ENCODE data around the gene CACNA1C. TPM values are rescaled to one million over a fixed set of nuclear protein-coding genes. Genes with fewer than 3 reads are reported as not detected.
"Not testable (repeated sequence)": the region's sequence is repeated elsewhere in the genome, so short reads cannot be mapped to it uniquely, and the experiment has no call there.

Gene CACNA1C
- total RNA-seq, 1 donor from 2014 or later: 1.5 TPM

DNA sequence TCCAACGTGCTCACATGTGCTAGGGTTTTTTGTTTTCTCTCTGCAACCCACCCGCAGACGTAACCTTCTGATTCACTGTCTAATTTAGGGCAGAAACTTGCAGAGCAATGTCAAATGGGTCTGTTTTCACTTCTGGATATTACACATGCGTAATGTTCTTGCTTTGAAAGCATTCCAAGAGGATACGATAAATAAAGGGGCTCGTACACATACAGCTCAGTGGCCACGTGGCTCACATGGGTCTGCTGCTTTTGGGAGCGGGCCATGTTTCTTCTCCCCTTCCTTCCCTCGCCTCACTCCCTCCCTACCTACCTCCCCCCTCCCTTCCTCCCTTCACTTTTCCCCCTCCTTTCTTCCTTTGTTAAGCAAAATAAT is 23.4 kb downstream of the CACNA1C start:
- DNase-seq: no peak

DNA sequence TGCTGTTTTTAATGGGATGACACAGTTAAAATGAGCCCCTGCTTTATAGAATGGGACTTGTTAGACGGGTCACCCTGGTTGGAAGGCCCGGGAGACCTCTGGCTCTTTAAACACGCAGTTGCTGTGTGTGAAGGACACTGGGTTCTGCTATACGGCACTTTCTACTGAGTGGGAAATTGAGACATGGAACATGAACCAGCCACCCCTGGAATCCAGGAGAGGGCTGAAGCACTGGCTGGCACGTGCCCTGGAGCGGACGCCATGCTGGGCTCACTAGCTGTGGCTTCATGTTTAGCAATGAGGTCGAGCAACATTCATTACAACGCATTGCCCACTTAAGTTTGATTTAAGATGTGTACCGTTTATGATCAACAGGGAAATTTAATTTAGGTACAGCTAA is 23.9 kb downstream of the CACNA1C start:
- no peak for DNase-seq

DNA sequence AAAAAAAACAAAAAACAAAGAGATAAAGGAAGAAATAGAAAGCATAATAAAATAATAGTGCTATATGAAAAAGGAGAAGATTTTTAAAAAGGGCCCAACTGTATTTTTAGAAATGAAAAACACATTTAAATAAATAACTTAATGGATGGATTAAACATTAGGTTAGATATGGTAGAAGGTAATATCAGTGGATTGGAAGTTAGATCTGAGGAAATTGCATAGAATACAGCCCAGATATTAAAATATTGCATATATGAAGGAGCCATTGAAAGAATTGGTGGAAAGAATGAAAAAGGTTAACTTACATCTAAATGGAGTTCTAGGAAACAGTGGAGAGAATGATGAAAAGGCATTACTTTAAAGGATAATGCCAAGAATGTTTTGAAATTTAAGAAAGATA is 27.8 kb downstream of the CACNA1C start:
- no peak for DNase-seq

DNA sequence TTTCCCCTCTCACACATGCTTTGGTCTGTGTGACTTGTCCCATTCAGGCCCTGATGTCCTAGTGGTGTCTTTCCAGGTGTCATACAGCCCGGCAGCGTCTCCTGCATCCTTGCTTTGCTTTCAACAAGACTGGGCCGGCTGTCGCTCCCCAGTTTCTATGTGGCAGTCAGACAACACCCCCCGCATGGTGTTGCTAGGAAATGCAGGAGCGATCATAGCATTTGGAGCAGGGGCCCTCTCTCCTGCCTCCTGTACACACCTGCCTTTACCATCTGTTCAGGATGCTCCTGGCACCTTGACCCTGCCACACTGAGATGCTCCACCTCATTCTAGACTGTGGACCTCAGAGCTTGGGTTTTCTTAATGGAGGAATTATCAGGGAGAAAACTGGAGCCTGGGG is 29.5 kb downstream of the CACNA1C start:
- DNase-seq: no peak

DNA sequence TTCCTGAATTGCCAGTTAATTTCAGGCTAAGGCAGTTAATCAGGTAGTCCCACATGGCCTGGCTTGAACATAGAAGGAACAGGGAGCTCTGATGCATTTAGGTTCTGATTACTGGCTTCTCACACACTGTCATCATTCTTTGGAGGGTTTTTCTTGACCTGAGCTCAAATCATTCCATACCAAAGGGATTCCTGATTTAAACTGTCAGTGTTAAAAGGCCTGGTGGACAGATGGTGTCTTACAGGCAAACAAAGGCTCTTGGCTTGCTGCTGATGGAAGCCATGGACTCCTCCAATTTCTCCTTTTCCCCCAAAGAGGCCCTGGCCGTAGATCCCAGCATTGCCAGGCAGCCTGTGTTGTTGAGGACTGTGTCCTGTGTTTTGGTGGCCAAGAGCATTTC is 30.2 kb downstream of the CACNA1C start:
- DNase-seq: no peak

DNA sequence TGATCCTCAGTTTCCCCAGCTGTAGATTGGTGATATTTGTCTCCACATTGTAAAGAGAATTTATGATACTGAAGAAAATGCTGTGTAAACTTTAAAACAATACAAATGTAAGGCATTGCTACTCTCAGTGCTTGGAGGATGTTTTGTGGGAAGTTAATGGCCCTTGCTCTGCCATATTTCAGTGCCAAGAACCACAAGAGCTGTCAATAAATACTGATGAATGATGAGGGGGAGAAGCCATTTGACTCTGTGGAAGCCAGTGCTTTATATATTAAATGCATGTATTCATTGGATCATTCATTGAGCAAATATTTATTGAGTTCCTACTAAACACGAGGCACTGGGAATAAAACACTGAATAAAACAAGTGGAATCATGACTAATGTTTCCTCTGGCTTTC is 30.8 kb downstream of the CACNA1C start:
- no peak for DNase-seq

DNA sequence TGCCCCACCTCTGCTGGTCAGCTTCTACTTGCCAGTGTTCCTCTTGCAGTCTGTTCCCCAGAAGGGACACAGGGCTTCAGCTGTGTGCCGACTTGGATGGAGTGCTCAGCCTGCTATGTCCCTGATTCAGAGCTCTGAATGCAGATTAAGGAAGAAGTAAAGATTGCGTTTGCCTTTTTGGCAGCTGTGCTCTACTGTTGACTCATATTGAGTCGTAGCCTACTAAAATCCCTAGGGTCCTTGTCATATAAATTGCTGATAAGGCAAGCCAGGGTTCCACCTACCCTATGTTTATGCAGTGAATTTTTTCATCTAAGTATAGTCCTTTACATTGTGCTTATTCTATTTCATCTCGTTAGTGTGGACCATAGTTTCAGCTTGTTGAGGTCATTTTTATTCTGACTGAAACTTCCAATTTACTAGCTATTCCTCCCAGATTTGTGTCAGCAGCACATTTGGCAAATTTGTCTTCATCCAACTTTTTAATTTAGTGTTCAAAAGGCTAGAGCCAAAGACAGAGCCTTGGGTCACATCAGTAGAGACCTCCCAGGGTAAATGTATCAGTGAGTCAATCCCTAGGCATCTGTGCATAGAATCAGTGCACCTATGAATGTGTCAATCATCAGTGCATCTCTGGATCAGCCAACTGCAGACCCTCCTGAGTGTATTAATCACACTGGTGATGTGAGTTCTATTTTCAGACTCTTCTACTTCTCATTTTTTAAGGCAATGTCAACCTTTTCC is 31.9 kb downstream of the CACNA1C start:
- no peak for DNase-seq

DNA sequence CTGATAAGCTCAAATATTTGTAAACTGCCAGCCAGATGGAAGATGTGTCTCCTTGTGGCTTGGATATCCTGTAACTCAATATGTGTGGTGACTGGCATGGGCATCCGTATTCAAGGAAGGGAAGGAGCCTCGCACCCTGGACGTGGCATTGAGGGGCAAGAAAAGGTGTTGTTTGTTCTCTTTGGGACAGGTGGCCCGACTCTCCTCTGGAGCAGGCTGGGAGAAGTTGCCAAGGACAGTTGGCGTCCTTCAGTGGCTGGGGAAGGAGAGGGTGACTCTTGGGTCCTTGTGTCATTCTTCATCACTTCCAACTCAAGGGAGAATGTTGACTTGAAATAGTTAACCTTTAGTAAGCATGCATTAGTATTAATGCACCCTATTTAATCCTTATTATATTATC is 39.6 kb downstream of the CACNA1C start:
- no peak for DNase-seq

DNA sequence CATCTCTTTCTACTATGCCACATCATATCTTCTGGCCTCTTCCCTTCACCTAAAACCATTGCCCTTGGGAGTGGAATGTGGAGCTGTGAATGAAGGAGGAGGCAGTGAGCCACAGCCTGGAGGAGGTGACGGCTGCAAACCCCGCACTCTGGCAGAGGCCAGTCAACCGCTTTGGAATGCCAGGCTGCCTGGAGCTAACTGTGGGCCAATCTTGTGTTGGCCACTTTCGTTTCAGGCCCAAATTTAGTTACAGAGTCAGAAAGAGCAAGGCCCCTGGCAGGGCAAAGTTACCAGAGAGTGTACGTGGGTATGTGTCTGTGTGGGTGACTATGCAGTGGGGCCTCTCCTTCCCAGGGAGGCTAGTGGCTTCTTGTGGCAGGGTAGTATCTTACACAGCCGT is 40.1 kb downstream of the CACNA1C start:
- DNase-seq: no peak

DNA sequence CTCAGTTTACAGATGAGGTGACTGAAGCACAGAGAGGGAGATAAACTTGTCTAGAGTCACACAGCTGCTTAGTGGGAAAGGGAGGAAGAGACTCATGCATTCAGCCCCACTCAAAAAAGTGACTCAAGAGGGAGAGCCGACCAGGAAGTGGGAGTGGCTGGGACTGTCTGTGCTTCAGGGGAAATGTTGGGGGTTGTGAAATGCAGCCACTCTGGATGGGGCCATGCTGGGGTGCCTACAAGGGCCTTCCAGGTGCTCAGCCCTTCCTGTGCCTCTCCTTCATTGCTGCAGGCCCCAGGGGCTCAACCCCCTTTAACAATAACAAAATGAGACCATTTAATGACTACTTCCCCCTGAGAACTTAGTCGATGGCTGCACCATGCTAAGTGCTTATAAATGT is 41.8 kb downstream of the CACNA1C start:
- no peak for DNase-seq

DNA sequence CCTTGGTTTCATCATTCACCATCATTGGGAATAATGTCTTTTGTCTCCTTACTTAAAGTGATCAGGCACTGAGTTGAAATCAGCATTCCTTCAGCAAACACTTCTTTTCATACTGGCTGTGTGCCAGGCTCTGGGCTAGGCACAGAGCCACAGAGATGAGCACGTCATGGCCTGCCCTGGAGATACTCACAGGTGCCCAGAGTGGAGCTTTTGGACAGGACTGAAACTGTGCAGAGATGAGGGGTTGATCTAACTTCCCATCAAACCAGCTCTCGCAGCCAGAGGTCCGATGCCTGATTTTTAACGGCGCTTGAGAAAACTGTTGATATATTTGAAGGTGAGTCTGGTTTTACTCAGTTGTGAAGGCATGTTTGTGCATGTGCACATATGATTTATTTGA is 43.1 kb downstream of the CACNA1C start:
- DNase-seq: no peak

DNA sequence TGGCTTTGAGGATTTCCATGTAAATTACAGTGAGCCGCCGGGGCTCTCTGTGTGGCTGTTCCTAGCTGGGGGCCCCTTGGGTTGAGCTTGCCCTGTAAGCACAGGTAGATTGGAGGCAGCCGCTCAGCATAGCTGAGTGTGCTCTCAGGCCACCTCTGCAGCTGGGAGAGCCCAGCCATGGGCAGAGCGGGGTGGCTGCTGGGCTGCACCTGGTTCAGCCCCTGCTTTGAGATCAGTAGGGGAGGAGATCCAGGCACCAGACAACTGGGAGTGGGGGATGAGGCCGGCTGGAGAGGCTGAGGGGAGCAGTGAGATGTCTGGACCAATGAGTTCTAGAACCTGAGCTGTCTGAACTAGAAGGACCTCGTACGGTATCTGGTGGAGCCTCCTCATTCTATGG is 44.8 kb downstream of the CACNA1C start:
- no peak for DNase-seq

DNA sequence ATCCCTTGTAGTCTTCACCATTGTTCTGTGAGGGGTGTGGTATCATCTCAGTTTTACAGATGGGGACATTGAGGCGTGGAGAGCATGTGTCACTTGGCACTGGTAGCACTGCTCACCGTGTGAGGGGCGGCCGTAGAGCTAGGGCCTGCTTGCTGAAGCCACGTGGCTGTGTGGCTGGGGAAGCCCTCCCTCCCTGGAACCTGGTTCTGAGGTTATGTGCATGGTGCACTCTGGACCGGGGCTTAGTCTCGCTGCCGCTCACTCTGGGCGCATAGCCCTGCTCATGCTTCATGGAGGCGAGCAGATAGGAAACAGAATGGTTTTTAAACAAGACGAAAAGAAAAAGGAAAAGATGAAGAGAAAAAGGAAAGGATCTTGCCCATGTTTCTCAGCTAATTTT is 46.1 kb downstream of the CACNA1C start:
- DNase-seq: no peak

DNA sequence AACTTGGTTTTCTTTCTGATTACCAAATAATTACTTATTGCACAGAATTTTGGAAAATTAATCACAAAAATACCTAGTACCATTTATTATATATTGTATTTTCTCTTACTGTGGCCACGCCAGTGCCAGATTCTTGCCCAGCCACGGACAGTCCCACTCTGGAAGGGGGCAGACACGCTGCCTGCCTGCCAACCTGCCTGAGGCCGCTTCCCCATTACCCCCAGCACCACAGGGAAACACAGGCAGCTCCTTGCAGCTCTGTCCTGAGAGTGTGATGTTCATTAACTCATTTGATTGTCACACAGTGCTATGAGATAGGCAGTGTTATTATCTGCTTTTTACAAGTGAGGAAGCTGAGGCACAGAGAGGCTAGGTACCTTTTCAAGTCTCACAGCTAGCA is 46.8 kb downstream of the CACNA1C start:
- no peak for DNase-seq

DNA sequence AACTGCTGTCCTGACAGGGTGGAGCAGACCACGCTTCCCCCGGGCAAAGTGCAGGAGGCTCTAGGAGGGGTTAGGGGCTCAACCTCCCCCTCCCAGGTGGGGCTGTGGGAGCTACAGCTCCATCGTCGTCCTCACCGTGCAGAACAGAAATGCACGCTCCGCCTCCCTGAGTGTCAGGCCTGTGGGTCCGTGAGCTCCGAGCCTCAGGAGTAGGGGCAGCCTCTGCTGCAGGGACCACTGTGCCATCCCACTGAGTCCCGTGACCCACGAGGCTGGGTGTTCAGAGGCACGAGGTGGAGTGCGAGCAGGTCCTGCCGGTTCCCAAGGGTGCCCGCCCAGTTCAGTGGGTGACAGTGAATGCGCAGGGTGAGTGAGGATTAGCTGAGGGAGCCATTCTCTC is 48.6 kb downstream of the CACNA1C start:
- DNase-seq: no peak

DNA sequence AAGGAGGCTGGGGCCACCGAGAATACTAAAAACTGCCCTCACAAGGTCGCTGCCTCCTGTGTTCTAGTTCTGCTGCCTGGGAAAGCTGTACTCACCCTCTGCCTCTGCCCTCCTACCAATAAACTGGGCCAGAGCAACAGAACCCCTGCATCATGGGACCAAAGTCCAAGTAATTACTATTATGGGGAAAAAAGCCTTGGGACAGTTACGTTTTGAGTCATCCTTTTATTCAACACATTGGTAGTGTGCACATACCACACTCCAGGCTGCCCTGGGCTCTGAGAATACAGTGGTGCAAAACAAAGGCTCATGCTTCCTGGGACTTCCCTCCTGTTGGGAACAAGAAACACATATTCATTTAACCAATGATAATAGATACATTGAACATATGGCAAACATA is 49.0 kb downstream of the CACNA1C start:
- DNase-seq: no peak

DNA sequence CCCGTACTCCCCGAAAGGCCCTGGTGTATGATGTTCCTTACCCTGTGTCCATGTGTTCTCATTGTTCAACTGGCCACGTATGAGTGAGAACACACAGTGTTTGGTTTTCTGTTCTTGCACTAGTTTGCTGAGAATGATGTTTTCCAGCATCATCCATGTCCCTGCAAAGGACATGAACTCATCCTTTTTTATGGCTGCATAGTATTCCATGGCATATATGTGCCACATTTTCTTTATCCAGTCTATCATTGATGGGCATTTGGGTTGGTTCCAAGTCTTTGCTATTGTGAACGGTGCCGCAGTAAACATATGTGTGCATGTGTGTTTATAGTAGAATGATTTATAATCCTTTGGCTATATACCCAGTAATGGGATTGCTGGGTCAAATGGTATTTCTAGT is 49.9 kb downstream of the CACNA1C start:
- not testable (repeated sequence) for DNase-seq

DNA sequence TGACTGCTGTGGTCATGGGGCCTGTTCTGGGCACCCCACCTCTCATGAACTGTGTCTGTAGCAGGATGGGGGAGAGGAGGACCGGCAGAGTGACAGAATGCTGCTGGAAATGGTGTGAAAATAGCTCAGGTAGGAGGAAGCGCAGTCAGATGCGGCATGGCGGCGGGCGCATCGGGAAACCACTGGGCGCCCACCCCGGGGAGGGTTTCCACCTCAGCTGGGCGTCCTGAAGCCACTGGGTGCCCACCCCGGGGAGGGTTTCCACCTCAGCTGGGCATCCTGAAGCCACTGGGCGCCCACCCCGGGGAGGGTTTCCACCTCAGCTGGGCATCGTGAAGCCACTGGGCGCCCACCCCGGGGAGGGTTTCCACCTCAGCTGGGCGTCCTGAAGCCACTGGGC is 52.6 kb downstream of the CACNA1C start:
- DNase-seq: not testable (repeated sequence)

DNA sequence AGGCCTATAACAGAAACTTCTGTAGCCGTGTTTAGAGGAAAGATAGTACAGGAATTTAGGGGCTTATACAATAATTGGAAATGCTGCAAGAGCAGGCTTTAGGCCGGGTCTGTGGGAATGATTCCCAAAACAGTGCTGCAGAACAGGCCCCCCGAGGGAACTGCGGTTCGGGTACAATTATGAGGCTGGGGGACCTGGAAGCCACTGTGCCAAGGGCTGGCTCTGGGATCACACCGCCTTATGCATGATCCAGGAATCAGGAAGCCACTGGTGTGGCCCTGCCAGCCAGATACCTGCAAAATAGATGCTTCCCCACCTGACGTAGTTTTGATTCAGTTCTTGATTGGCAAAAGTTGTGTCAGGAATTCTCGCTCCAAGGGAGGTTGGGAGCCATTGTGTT is 55.4 kb downstream of the CACNA1C start:
- no peak for DNase-seq

DNA sequence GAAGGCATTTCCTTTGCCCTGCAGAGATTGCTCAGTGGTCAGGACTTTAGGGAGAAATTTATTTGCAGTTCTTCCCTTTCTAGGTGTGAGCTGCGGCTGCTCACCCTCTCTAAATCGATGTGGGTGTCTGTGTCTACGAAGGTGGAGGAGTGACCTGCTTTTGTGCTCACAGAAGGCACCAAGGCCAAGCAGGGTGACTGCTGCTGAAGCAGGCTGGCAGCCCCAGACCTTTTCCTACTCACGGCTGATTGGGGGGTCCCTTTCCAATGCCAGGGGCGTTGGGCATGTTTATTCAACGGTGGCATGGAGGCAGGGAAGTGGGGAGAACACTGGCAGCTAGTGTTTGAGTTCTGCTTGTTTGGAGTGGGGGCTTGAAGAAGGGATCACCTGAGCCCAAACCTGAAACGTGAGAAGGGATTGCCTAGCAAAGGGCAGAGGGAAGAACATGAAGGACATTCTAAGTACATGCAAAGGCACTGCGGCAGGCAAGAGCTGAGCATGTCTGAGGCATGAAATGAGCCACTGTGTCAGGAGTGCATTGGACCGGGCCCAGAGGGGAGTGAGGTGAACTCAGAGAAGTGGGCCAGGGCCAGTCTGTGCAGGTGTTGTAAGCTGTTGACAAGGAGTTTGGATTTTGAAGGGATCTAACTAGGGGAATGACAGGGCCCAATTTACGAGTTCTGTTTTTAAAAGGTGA is 56.3 kb downstream of the CACNA1C start:
- no peak for DNase-seq

DNA sequence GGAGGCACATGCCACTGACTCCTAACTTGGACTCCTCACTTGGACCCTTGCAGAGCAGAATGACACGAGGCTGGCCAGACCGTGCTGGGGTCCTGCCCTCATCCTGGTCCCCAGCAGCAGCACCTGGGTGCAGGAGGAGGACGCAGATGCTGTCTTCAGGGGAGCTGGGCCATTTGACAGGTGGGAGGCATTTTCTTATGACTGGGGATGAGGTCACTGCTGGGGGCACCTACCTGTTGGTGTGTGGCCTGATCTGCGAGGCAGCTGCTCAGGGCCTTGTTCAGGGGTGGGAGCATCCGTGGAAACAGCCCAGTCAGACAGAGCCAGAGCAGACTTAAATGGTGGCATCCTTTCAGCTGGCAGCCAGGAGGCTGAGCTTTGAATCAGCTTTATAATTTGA is 57.3 kb downstream of the CACNA1C start:
- DNase-seq: no peak

DNA sequence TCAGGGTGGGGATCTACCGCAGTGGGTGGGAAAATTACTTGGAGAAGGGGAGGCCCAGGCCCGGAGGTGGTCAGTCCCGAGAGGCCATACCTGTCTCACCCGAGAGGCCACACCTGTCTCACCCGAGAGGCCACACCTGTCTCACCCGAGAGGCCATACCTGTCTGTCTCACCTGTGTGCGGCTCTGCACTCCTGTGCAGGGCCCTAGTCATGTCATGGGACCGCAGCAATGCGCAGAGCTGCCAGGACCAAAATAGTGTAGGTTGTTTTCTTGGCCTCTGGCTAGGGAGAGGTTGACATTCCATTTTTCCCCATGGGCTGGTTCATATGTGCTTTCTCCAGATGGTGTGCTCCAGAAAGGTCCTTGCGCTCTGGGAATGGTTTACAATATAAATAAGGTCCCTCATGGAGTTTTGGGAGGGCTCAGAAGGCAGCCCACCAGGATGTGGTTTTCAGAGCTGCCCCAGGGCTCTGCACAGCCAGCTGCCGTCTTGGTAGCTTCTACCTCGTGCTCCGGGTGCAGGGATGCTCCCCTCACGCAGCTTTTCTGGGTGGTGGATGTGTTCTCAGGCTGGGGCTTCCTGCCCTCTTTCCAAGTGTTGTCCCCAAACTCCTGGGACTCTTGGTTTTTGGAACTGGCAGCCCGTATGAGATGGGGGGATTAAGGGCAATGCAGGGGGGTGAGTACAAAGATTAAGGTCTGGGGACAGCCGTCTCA is 58.2 kb downstream of the CACNA1C start:
- no peak for DNase-seq

DNA sequence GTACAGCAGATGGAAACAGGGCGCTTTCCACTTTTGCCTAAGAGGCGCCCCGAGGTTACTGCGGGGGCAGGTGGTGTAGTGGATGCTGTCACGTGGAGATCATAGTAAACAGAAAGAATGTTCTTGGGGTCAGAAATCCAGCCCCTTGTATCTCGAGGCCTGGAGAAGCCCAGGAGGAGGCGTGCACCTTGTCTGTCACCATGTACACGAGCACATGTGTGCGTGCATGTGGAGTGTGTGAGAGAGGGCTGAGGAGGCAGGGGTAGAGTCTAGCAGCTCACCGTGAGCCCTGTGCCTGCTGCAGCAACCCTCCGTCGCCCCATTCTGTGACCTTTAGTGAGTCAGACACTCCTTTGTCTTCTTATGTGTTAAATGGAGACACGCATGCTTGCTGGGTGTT is 59.0 kb downstream of the CACNA1C start:
- no peak for DNase-seq

DNA sequence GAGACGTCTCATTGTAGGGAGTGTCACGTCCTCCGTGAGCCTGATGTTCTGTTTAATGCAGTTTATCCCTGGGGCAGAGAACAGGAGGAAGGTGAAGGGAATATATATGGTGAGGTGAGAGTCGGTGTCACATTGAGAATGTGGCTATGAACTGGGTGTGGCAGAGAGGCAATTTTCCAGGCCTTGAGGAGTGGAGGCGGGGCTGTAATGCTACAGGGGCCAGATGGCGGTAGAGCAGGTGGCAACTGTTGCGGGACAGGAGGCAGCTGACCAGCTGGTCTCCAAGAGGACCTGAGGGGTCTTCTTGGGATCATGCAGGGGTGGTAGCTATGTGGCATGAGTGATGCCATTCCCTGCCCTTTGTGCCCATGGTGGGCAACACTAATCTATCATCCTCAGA is 59.6 kb downstream of the CACNA1C start:
- DNase-seq: no peak
